ENCODE measurements around the gene IGFBP7. TPM values are rescaled to one million over a fixed set of nuclear protein-coding genes. Genes with fewer than 3 reads are reported as not detected.

The IGFBP7 gene
- total and polyA plus RNA-seq, 4 donors = 60.5 to 216 (median 205) TPM

- no peak for TF ChIP-seq ZBTB33 (IDR thresholded peaks at IDR 0.05)
- TF ChIP-seq ATF3 (IDR thresholded peaks at IDR 0.05) = no peak
- no peak for TF ChIP-seq EGR1 (IDR thresholded peaks at IDR 0.05; ENCODE audit: low read depth in 2 of 2)
- TF ChIP-seq MAX (IDR thresholded peaks at IDR 0.05) = no peak
- TF ChIP-seq HNF4G (IDR thresholded peaks at IDR 0.05) = no peak
- no peak for TF ChIP-seq GABPA (IDR thresholded peaks at IDR 0.05 in 1 of 2, conservative IDR thresholded peaks at IDR 0.05 in 1 of 2)
These were observed 26.1 kb upstream of the IGFBP7 start (continued) for GRCh38 chr4:57136281-57136680.

GRCh38 chr4:57132743-57133137 lies 22.6 kb upstream of the IGFBP7 start:
- TF ChIP-seq GABPA (IDR thresholded peaks at IDR 0.05 in 1 of 2, conservative IDR thresholded peaks at IDR 0.05 in 1 of 2) (no peak), CTCF (IDR thresholded peaks at IDR 0.05; ENCODE audit: low read depth, low read length, missing input control) (no peak), HNF4A (conservative IDR thresholded peaks at IDR 0.05) (no peak), TAF1 (conservative IDR thresholded peaks at IDR 0.05) (no peak), REST (IDR thresholded peaks at IDR 0.05) (no peak), EGR1 (IDR thresholded peaks at IDR 0.05; ENCODE audit: low read depth in 2 of 2) (no peak), MAX (IDR thresholded peaks at IDR 0.05) (no peak), HNF4G (IDR thresholded peaks at IDR 0.05) (no peak), RAD21 (IDR thresholded peaks at IDR 0.05) (no peak), FOXA1 (IDR thresholded peaks at IDR 0.05) (no peak), NR2F2 (IDR thresholded peaks at IDR 0.05) (no peak), ZBTB33 (IDR thresholded peaks at IDR 0.05) (no peak), SP1 (IDR thresholded peaks at IDR 0.05) (no peak), JUND (IDR thresholded peaks at IDR 0.05) (no peak), YY1 (IDR thresholded peaks at IDR 0.05) (no peak), RXRA (IDR thresholded peaks at IDR 0.05) (no peak)

More at GRCh38 chr4:57132743-57133137, 22.6 kb upstream of the IGFBP7 start:
- Histone ChIP-seq H3K4me1 (ENCODE audit: control insufficient read depth in 4 of 4, insufficient read depth in 4 of 4, low read length in 3 of 4) (no peaks in the 10 kb centered on the region), H3K9ac (ENCODE audit: low read depth in 1 of 2, low read length in 2 of 2) (no peak overlapping the region), H3K4me3 (ENCODE audit: low read depth in 1 of 3, low read length in 3 of 3) (no peak overlapping the region), H3K27me3 (ENCODE audit: control insufficient read depth in 4 of 4, insufficient read depth in 4 of 4, low read length in 3 of 4) (peaks cover 0 to 3% (median 0%) of the 10 kb centered on the region in 4 donors), H3K9me3 (ENCODE audit: control insufficient read depth in 4 of 4, low read length in 3 of 4) (no peaks in the 10 kb centered on the region), H3K36me3 (ENCODE audit: control insufficient read depth in 4 of 4, insufficient read depth in 3 of 4, low read depth in 1 of 4, low read length in 3 of 4) (no peaks in the 10 kb centered on the region), H3K27ac (ENCODE audit: low read depth in 1 of 2, low read length in 2 of 2) (no peak overlapping the region)
- no peak for DNase-seq (ENCODE audit: low spot score)
- WGBS = 80% methylated on average over 2 of the region's 2 CpGs

Measured in liver (tissue), 9 donors.